Activated B cell treated with CpG ODN at 0.5 μM for 24 hours (primary cell): ENCODE data around the gene FOXO3. TPM values are rescaled to one million over a fixed set of nuclear protein-coding genes. Genes with fewer than 3 reads are reported as not detected.

ENCODE experiments used
- ATAC-seq: fragments of 200-7000 bp; cut with Tn5 transposase; one replicate; pipeline ENCODE4 v1.10.0; 2021; ENCODE audit warnings: low read depth, mild to moderate bottlenecking, moderate library complexity
- CTCF ChIA-PET: fragments of 350-600 bp; sonication (Branson Sonifier 250); formaldehyde crosslinking; loops from one replicate; lab custom pipeline; 2021; ENCODE audit warnings: antibody characterized with exemption; lab: Charles Lee
- POLR2A ChIA-PET: fragments of 350-600 bp; sonication (Branson Sonifier 250); formaldehyde crosslinking; loops from one replicate; lab custom pipeline; 2021; ENCODE audit warnings: antibody characterized with exemption; lab: Charles Lee
- DNase-seq: peaks from one replicate; pipeline ENCODE4 v3.0.0; 2022
- H3K27ac Mint-ChIP-seq: one replicate; pipeline ENCODE4 v1.8.0; 2020; ENCODE audit warnings: mixed read lengths
- H3K27me3 Mint-ChIP-seq: one replicate; pipeline ENCODE4 v1.8.0; 2021; ENCODE audit warnings: mixed read lengths
- H3K36me3 Mint-ChIP-seq: one replicate; pipeline ENCODE4 v1.8.0; 2021; ENCODE audit warnings: low read depth, mixed read lengths
- H3K4me1 Mint-ChIP-seq: one replicate; pipeline ENCODE4 v1.8.0; 2021; ENCODE audit warnings: mixed read lengths
- H3K4me3 Mint-ChIP-seq: one replicate; pipeline ENCODE4 v1.8.0; 2020; ENCODE audit warnings: mild to moderate bottlenecking, mixed read lengths
- H3K9me3 Mint-ChIP-seq: one replicate; pipeline ENCODE4 v1.8.0; 2020; ENCODE audit warnings: mixed read lengths
- intact Hi-C: fragments of 100-400 bp; cut with micrococcal nuclease; formaldehyde crosslinking; loops from one replicate; pipeline ENCODE4 v1.15.1; 2024
- total RNA-seq: library from RNA; stranded (reverse); gene quantifications from 2 replicates; pipeline ENCODE4 v1.2.3, GENCODE V29; 2022
- TF ChIP-seq, protein P1 (sequence below): fragments of 200-600 bp; IDR thresholded peaks from one replicate; pipeline ENCODE4 v1.8.0; 2022; ENCODE audit warnings: antibody characterized with exemption, mild to moderate bottlenecking

Gene FOXO3
- total RNA-seq, 1 donor from 2014 or later: 9.4 TPM

DNA sequence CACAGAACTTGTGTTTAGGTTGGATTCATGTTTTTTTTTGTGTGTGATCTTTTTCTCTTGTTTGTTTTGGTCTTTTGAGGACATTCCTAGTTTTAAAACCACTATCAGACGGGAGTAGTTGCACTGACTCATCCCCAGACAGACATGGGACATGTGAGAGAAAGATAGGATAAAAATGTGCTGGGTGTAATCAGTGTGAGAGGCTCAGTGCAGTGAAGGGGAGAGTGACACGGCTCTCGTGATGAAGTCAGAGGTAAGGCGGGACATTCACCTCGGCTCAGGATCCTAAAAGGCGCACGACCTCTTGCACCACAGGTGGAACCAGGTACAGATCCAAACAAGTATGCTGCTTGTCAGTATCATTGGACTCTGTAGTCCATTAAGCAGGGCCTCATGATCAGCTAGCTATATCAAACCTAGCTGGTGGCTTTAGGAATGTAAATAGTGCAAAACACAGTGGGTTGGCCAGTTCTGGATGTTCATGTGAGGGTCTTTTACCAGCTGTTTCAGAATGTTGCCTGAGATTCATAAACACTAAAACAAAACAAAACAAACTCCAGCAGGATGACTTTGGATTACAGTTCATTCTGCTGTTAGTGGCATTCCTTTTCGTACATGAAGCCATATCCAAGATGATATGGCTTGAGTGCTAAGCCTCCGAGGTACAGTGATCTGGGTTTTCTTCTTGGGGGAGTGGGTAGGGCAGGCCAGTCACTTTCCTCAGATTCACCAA, 18.0 kb downstream of the FOXO3 start:
- POLR2A ChIA-PET: no interaction called here
- intact Hi-C loops: no loop called here
- Mint-ChIP-seq H3K36me3 (no peaks in the 10 kb centered on the region), H3K9me3 (no peaks in the 10 kb centered on the region), H3K27ac (no peak overlapping the region), H3K4me3 (no peak overlapping the region), H3K4me1 (peaks cover 48% of the 10 kb centered on the region), H3K27me3 (no peaks in the 10 kb centered on the region)
- TF ChIP-seq, protein P1, sequence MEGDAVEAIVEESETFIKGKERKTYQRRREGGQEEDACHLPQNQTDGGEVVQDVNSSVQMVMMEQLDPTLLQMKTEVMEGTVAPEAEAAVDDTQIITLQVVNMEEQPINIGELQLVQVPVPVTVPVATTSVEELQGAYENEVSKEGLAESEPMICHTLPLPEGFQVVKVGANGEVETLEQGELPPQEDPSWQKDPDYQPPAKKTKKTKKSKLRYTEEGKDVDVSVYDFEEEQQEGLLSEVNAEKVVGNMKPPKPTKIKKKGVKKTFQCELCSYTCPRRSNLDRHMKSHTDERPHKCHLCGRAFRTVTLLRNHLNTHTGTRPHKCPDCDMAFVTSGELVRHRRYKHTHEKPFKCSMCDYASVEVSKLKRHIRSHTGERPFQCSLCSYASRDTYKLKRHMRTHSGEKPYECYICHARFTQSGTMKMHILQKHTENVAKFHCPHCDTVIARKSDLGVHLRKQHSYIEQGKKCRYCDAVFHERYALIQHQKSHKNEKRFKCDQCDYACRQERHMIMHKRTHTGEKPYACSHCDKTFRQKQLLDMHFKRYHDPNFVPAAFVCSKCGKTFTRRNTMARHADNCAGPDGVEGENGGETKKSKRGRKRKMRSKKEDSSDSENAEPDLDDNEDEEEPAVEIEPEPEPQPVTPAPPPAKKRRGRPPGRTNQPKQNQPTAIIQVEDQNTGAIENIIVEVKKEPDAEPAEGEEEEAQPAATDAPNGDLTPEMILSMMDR: no peak
- CTCF ChIA-PET: no interaction called here
- no peak for ATAC-seq
- DNase-seq: no peak

DNA sequence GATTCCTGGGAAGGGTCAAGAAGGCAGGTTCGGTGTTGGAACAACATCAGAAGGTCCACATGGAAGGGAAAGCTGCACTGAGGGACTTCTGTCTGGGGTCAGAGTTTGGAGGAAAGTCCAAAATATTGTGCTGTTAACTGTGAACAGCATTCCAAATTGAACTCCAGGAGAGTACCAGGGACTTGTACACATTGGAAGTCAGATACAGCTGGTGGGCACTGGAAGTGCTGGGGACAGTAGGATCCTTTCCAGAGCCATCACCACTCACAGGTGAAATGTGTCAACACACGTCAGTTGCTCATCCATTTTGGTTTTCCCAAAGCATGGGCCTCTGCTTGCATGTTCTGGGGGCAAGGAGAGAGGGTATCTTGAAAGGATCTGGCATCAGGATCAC, 18.6 kb downstream of the FOXO3 start:
- TF ChIP-seq, protein P1: no peak
- peaks cover 52% of the 10 kb centered on the region for H3K4me1 Mint-ChIP-seq
- CTCF ChIA-PET: no interaction called here
- no peaks in the 10 kb centered on the region for H3K27me3 Mint-ChIP-seq
- H3K36me3 Mint-ChIP-seq: no peaks in the 10 kb centered on the region
- no peak overlapping the region for H3K27ac Mint-ChIP-seq
- H3K4me3 Mint-ChIP-seq: no peak overlapping the region
- intact Hi-C loops: no loop called here
- POLR2A ChIA-PET: interaction anchor here (1.0 kb wide), 1 partner anchor 13 kb away, joined by 4 read pairs; no protein-coding TSS in a partner anchor
- DNase-seq (no peak), ATAC-seq (no peak)
- H3K9me3 Mint-ChIP-seq: no peaks in the 10 kb centered on the region

DNA sequence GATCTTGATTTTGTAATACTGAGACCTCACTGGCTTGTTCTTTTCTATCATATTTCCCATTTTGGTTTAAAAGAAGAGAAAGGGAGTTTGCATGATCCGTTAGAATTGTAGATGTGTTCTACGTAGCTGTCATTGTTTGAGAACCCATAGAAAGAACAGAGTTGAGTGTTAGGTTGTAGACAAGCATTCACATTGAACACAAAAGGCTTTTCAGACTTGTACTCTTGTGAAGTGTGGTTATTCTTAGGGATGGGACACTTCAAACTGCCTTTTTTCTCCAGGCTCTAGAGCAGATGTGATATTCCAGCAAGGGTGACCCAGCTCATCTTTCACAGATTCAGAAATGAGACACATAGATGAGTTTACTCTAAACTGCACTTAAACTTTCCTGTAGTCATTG, 19.9 kb downstream of the FOXO3 start:
- ChIA-PET POLR2A (interaction anchor here (1.0 kb wide), 1 partner anchor 15 kb away, joined by 4 read pairs; no protein-coding TSS in a partner anchor), CTCF (no interaction called here)
- TF ChIP-seq, protein P1: no peak
- Mint-ChIP-seq H3K4me3 (no peak overlapping the region), H3K27ac (no peak overlapping the region), H3K4me1 (peaks cover 44% of the 10 kb centered on the region), H3K27me3 (no peaks in the 10 kb centered on the region), H3K36me3 (no peaks in the 10 kb centered on the region), H3K9me3 (no peaks in the 10 kb centered on the region)
- intact Hi-C loops: no loop called here
- DNase-seq (no peak), ATAC-seq (no peak)

DNA sequence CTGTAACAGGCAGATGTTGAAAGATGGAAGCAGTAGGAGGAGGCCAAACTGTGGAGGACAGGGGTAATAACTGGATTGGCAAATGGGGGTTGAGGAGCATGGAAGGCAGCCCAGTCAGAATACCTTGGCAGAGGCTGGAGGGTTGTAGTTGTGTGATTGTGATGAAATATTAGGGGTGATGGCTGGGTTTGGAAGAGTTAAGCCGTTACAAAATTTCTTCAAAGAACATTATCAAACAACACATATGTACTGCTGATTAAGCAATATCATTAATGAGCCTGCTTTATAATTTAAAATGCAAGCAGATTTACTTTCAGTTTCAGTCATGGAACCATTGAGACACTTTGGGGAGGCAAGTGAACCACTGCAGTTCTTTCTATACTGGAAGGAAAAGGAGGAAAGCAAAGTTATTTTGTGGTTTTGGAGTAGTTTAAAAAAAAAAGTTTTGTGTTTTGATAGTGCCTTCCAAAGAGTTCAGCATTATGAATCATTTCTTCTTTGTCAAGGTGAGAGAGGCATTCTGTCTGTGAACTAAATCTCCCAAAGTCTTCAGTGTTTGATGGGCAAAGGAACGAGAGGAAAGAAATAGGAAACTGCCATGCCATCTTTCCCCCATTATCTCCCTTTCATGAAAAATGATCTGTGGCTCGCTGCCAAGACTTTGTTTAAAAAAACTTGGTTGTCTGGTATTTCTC, 20.7 kb downstream of the FOXO3 start:
- DNase-seq: no peak
- ATAC-seq: no peak
- ChIA-PET CTCF (no interaction called here), POLR2A (no interaction called here)
- Mint-ChIP-seq H3K27me3 (no peaks in the 10 kb centered on the region), H3K4me3 (no peak overlapping the region), H3K27ac (no peak overlapping the region), H3K4me1 (peaks cover 45% of the 10 kb centered on the region), H3K36me3 (no peaks in the 10 kb centered on the region), H3K9me3 (no peaks in the 10 kb centered on the region)
- intact Hi-C loops: no loop called here
- TF ChIP-seq, protein P1: no peak

DNA sequence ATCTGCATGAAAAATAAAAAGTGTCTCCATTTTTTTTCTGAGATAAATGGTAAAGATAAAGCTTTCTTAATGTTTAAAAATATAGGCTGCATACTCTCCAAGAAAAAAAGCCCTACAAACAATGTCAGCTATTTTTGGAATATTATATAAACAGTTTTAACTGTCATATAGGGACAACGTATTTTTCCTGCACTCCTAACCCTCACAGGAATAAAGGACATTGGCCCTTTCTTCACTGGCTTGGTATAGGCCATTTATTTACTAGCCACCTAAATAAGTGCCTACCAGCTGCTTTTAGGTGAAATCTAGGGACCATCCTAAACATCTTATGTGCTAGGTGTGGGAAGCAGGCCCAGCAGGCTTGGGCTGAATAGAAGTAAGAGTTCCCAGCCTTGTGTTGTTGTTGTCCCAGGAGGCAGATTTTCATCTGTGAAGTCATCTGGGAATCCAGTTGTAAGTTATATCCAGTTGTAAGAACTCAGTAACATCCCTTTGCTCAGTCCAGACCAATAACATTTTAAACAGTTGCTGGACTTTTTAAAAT, 21.3 kb downstream of the FOXO3 start:
- peaks cover 43% of the 10 kb centered on the region for H3K4me1 Mint-ChIP-seq
- no peak overlapping the region for H3K4me3 Mint-ChIP-seq
- intact Hi-C loops: no loop called here
- H3K27ac Mint-ChIP-seq: no peak overlapping the region
- TF ChIP-seq, protein P1: no peak
- ATAC-seq (no peak), DNase-seq (no peak)
- CTCF ChIA-PET: no interaction called here
- no peaks in the 10 kb centered on the region for H3K27me3 Mint-ChIP-seq
- no peaks in the 10 kb centered on the region for H3K36me3 Mint-ChIP-seq
- H3K9me3 Mint-ChIP-seq: no peaks in the 10 kb centered on the region
- POLR2A ChIA-PET: no interaction called here
